Glomerular visceral epithelial cell (primary cell): ENCODE results near the gene CFL1.

Experiments used
- DNase-seq: peaks from one replicate; pipeline ENCODE4 v3.0.0-alpha.2; 2016; ENCODE audit errors: extremely low spot score

The CFL1 gene

GRCh38 chr11:65870706-65871681 lies 13.0 kb upstream of the CFL1 start:
- DNase-seq = no peak

DNA sequence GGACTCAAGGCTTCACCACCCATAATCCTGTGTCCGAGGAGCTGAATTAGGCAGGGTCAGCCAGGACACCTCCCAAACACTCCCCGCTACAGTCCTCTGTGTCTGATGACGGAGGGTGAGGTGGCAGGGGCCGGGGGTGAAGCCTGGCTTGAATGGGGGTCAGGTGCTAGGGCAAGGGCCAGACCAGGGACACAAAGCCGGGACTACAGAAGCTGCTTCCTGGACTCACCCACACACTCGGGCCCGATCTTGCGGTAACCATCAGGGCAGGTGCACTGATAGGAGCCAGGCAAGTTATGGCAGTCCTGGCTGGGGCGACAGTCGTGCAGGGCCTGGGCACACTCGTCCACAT lies 12.3 kb upstream of the CFL1 start:
- no peak for DNase-seq

DNA sequence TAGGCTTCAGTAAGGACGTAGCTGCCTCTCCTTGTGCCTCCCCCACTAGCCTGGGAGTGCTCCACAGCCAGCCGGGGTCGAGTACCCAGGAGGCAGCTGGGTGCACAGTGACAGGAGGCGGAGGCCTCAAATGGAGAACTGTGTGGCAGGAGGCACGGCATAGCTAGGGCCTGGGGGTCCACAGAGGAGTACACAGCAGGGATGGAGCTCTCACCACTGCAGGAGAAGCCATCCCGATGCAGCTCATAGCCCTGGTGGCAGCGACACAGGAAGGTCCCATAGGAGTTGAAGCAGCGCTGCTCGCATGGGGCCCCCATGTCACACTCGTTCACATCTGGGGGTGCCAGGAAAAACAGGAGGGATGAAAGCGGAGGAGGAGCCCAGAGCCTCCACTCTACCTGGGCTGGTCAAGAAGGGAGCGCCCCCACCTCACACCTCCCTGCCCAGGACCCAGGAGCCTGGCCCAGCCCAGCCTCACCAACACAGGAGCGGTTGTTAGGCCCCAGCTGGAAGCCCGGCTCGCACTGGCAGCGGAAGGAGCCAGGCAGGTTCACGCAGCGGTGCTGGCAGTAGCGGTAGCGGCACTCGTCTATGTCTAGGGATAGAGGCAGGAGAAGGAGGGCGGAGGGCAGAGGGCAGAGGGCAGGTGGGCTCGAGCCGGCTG lies 11.8 kb upstream of the CFL1 start:
- DNase-seq = no peak

DNA sequence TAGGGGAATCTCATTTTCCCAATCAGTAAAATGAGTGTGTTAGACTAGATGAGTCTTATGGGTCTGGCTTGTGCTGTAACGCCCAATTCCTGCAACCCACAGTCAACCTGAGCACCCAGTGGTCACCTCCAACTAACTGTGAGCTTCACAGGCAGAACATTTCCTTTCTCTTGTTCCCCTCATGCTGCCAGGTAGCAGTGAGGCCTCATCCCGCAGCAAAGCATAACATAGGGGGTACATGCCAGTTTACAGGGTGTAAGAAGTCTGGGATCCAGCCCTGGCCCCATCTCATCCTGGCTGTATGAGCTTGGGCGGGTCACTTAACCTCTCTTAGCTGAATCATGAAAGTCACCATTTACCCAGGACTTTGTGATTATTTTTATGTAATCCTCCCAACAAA lies 10.9 kb upstream of the CFL1 start:
- no peak for DNase-seq

DNA sequence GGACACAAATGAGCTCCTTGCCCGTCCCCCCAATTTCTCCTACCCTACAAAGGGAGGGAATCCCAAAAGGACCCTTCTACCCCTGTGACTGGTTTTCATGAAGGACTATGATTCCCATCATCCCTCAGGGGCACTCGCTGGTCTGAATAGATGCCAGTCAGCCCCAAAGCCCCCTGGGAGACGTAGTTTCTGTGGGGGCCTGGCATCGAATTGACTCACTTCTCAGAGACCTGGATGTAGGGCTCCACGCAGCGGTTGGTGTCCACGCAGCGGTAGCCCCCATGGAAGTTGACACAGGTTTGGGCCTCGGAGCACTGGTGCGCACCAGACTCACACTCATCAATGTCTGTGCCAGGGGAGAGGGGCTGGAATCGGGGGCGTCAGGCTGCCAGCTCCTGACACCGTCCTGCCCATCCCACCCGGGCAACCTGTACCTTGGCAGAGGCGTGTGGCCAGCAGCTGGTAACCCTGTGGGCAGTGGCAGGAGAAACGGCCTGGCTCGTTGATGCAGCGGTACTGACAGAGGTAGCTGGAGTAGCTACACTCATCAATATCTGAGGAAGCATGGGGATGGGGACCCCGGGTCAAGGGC lies 10.2 kb upstream of the CFL1 start:
- no peak for DNase-seq

DNA sequence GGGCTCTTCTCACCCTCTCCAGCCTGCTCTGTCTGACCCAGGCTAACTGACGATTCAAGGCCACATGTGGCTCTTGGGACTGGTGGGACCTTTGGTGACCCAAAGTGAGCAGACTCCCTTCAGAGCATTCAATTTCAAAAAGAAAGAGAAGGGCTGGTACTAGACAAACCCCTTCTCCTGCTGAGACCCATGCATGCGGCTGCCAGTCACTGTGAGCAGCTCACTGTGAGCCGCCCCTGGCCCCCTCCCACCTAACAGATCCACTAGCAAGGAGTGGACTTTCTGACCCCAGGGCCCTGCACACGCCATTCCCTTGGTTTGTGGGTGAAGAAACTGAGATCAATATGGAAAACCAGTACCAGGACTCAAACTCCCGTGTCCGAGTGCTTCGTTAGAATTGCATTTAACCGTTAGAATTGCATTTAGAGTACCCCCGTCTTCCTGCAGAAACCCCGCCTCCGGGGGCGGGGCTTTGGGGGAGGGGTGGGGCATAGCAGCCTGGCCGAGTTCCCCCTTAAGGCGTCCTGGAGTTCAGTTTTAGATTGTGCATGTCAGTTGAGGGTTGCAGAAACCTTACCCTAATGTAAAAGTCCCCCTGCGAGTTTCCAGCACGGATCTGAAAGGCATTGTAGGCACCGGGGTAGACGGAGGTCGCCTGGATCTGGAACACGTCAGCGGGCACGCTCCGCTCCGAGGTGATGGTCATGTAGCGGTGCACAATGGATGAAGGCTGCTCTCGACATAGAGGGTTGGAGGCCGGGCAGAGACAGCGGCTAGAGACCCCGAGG lies 9.5 kb upstream of the CFL1 start:
- no peak for DNase-seq

- DNase-seq = no peak
These were observed 8.7 kb upstream of the CFL1 start for GRCh38 chr11:65866509-65867283.

GRCh38 chr11:65865550-65866172 lies 7.7 kb upstream of the CFL1 start:
- DNase-seq = no peak

GRCh38 chr11:65864706-65865471 lies 6.9 kb upstream of the CFL1 start:
- no peak for DNase-seq

DNA sequence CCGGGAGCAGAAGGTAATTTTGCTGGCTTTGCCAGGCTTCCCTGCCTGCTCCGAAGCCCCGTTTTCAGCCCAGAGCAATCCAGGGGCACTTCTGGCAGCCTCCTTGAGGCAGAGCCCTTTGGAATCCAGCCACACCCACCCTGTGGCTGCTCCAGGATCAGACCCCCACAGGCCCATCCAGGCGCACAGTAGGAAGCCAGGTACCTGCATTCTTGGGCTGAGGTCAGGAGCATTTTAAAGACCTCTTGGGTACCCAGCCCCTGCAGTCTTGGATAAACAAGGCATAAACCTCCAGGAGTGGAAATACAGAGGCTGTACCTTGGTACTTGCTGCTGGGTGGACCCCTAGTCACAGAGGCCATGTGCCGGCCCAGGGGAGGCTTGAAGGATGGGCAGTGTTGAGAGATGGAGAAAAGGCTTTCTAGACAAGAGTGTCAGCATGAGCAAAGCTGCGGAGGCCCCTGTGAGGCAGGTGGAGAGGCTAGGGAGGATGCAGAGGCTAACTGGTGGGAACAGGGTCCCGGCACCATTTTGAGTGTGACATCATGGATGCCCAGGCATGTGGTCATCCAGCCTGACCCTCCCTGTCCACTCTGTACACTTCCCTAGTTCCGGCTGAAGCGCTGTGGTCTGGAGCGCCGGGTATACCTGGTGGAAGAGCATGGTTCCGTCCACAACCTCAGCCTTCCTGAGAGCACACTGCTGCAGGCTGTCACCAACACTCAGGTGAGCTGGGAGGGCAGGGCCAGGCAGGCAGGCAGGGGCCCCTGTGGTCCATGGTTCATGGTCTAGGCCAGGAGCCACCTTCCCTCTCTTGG lies 6.1 kb upstream of the CFL1 start:
- DNase-seq = no peak

- DNase-seq = no peak
These were observed 5.2 kb upstream of the CFL1 start for GRCh38 chr11:65862941-65863888.

- no peak for DNase-seq
These were observed 4.3 kb upstream of the CFL1 start for GRCh38 chr11:65862191-65862735.

DNA sequence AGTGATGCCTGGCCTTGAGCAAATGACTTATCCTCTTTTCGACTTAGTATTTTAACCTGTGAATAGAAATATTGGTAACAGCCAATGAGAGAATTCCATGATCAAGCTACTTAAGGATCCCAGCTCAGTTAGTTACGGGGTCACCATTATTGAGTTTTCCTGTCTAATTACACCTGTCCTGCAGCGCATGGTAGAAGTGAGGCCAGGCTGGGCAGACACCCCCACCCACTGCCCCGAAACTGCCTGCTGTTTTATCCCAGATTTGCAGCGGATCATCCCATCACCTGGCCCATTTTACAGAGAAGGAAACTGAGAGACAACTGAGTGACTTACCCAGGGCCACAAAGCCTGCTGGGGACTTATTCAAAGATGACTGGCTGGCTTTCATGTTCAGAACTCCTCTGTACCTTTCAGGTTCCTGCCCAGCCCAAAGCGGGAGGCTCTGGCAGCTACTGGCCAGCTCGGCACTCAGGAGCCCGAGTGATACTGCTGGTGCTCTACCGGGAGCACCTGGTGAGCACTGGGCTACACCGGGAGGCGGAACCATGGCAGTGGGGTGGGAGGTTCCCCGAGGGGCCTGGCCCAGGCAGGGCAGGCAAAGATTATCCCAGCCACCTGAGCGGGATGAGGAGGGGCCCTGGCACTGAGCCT lies 3.7 kb upstream of the CFL1 start:
- DNase-seq = no peak

- DNase-seq = peak; percentile 11
These were observed 3.2 kb upstream of the CFL1 start for GRCh38 chr11:65861165-65861505.

DNA sequence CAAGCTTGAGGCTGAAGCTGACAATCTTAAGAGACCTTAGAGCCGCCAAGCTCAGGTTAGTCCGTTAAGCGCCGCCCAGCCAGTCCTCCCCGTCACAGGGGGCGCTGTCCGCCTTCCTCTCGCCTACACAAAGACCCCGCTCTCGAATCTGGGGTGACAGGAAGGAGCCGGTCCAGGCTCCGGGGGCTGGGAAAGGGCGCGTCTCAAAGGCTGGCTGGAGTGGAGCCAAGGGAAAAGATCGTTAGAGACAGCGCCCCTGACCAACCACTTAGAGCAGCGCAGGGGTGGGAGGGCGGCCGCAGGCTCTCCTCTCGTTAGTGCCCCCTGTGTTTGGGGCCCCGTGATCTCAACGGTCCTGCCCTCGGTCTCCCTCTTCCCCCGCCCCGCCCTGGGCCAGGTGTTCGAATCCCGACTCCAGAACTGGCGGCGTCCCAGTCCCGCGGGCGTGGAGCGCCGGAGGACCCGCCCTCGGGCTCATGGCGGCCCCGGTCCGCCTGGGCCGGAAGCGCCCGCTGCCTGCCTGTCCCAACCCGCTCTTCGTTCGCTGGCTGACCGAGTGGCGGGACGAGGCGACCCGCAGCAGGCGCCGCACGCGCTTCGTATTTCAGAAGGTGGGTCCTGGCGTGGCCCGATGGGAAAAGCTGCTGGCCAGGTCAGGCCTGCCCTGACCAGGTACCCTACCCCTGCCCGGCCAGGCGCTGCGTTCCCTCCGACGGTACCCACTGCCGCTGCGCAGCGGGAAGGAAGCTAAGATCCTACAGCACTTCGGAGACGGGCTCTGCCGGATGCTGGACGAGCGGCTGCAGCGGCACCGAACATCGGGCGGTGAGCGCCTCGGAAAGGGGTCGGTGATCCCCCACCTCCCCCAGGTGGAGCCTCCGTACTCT lies 2.5 kb upstream of the CFL1 start, which contains the start of gene MUS81:
Gene MUS81 (plus strand): TSS at position 156 of the 887 bp plus-strand sequence. CDS start 321 bp downstream, at position 477.
- DNase-seq = peak; percentile 98

DNA sequence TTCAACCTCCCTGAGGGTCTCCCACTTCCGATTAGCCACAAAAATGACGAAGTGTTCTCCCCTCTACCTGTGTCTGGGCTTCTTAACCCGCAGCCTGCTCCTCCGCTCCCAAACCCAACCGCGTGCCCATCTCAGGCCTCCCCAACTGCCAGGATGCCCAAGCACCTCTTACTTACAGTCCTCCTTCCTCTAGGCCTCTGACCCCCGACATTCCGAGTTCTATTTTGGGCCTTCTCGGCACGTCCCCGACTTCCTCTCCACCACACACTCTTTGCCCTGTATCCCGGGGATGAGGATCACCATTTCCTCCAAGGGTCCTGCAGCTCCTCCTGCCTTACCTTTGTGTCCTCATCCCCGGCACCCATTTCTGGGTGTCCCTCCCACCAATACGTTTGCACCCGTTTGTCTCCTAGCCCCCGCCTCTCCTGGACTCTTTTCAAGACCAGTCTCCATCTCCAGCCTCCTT lies 1.9 kb upstream of the CFL1 start:
- DNase-seq = no peak
